ENCODE data around the gene DNAJC24. TPM values are rescaled to one million over a fixed set of nuclear protein-coding genes. Genes with fewer than 3 reads are reported as not detected.

DNAJC24 gene
- total RNA-seq, 1 experiment from 2014 or later, result 18.3 TPM

DNA sequence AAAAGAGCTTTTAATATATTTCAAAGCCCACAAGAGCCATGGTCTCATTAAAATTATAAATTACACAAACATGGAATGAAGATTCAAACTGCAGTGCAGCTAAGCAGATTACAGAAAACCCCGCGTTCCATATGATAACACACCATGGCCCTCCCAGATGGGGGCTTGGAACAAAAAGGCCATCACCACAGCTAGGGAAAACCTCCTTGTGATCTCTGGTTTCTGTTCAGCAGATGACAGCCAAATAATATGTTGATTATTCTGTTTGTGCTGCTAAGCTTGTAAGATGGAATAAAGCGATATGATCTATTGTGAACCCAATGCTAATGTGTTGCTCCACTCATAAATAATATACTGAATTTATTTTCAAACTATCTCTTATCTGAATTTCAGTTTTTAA, 111.3 kb downstream of the DNAJC24 start:
- H4K20me1 ChIP-seq (ENCODE audit: insufficient read depth), result peaks cover 22% of the 10 kb centered on the region; the same call in 1 of the 2 replicates
- RAD21 ChIA-PET (ENCODE audit: low non-redundant PET in 1 of 2, low total read pairs in 2 of 2, uncharacterized antibody in 2 of 2, unreplicated experiment in 2 of 2), result no interaction called here
- no peak overlapping the region for H3K4me3 ChIP-seq (replicated peaks in 1 of 2; ENCODE audit: low read depth in 1 of 2, low read length in 2 of 2)
- CTCF ChIA-PET, result no interaction called here
- no peaks in the 10 kb centered on the region for H3K9me2 ChIP-seq (ENCODE audit: insufficient read depth)
- BruUV-seq (replicated peaks), result no TSS peak
- H3K36me3 ChIP-seq (ENCODE audit: control insufficient read depth in 1 of 2, insufficient read depth in 2 of 2, low read length in 2 of 2), result 0 out of 4 replicates have a peak, but pooled peaks cover 0 to 4% of the 10 kb centered on the region in 2 experiments
- no peaks in the 10 kb centered on the region for H3K4me1 ChIP-seq (ENCODE audit: control insufficient read depth in 1 of 2, insufficient read depth in 2 of 2, low read length in 2 of 2)
- H3K79me2 ChIP-seq (ENCODE audit: insufficient read depth, low read length), result peaks cover 86% of the 10 kb centered on the region
- intact Hi-C loops (cut with micrococcal nuclease), result loop anchor here (10.0 kb wide), 1 partner anchor 236 kb away; no protein-coding TSS in a partner anchor
- H3K27ac ChIP-seq (ENCODE audit: low read depth, low read length), result no peak overlapping the region
- ATAC-seq (no peak), DNase-seq (ENCODE audit: low read depth, low spot score) (no peak)
- POLR2A ChIA-PET, result no interaction called here
- no peaks in the 10 kb centered on the region for H3K9me3 ChIP-seq (ENCODE audit: control insufficient read depth in 1 of 2, insufficient read depth in 1 of 2, low read depth in 1 of 2, low read length in 2 of 2)
- no peak overlapping the region for H2AFZ ChIP-seq (ENCODE audit: low read depth, low read length, poor library complexity, severe bottlenecking)
- TF ChIP-seq, protein P1, sequence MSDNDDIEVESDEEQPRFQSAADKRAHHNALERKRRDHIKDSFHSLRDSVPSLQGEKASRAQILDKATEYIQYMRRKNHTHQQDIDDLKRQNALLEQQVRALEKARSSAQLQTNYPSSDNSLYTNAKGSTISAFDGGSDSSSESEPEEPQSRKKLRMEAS (IDR thresholded peaks at IDR 0.05), result no peak
- TF ChIP-seq CBX3 (IDR thresholded peaks at IDR 0.05; ENCODE audit: low read depth) (no peak), SRF (IDR thresholded peaks at IDR 0.05; ENCODE audit: low read depth) (no peak), SP1 (IDR thresholded peaks at IDR 0.05; ENCODE audit: low read depth) (no peak)
- TF ChIP-seq, protein P2, sequence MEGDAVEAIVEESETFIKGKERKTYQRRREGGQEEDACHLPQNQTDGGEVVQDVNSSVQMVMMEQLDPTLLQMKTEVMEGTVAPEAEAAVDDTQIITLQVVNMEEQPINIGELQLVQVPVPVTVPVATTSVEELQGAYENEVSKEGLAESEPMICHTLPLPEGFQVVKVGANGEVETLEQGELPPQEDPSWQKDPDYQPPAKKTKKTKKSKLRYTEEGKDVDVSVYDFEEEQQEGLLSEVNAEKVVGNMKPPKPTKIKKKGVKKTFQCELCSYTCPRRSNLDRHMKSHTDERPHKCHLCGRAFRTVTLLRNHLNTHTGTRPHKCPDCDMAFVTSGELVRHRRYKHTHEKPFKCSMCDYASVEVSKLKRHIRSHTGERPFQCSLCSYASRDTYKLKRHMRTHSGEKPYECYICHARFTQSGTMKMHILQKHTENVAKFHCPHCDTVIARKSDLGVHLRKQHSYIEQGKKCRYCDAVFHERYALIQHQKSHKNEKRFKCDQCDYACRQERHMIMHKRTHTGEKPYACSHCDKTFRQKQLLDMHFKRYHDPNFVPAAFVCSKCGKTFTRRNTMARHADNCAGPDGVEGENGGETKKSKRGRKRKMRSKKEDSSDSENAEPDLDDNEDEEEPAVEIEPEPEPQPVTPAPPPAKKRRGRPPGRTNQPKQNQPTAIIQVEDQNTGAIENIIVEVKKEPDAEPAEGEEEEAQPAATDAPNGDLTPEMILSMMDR (IDR thresholded peaks at IDR 0.05 in 2 of 3, conservative IDR thresholded peaks at IDR 0.05 in 1 of 3; ENCODE audit: borderline replicate concordance in 1 of 3, insufficient read depth in 1 of 3, low read depth in 2 of 3, low read length in 2 of 3), result no peak
- H3K9ac ChIP-seq (ENCODE audit: low read length), result no peak overlapping the region
- no peaks in the 10 kb centered on the region for H3K27me3 ChIP-seq (ENCODE audit: insufficient read depth, low read length)
- H3K4me2 ChIP-seq (ENCODE audit: low read length), result no peak overlapping the region

Other genes starting within 250 kb of the DNAJC24 start
- gene DCDC1, start 121 bp upstream of the DNAJC24 start, total RNA-seq (2021; ENCODE audit: unreplicated experiment), result 1.5 TPM
- 38.5 TPM for gene IMMP1L, start 139.8 kb downstream of the DNAJC24 start, total RNA-seq (2021; ENCODE audit: unreplicated experiment)
- 21.4 TPM for gene ELP4, start 139.9 kb downstream of the DNAJC24 start, total RNA-seq (2021; ENCODE audit: unreplicated experiment)